ENCODE data around the gene SMURF1.

- TF ChIP-seq, protein P1, sequence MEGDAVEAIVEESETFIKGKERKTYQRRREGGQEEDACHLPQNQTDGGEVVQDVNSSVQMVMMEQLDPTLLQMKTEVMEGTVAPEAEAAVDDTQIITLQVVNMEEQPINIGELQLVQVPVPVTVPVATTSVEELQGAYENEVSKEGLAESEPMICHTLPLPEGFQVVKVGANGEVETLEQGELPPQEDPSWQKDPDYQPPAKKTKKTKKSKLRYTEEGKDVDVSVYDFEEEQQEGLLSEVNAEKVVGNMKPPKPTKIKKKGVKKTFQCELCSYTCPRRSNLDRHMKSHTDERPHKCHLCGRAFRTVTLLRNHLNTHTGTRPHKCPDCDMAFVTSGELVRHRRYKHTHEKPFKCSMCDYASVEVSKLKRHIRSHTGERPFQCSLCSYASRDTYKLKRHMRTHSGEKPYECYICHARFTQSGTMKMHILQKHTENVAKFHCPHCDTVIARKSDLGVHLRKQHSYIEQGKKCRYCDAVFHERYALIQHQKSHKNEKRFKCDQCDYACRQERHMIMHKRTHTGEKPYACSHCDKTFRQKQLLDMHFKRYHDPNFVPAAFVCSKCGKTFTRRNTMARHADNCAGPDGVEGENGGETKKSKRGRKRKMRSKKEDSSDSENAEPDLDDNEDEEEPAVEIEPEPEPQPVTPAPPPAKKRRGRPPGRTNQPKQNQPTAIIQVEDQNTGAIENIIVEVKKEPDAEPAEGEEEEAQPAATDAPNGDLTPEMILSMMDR (IDR thresholded peaks at IDR 0.05), result no peak
- no peak for TF ChIP-seq POLR2A (IDR thresholded peaks at IDR 0.05)
Measured at GRCh38 chr7:99118077-99118476, 25.8 kb downstream of the SMURF1 start.

Data from body of pancreas (tissue), 4 donors.